Panc1 (cell line): Measurements from ENCODE around the gene PSMD3.

Source experiments
- CTCF ChIP-seq: fragments of 450-650 bp; IDR thresholded peaks from 2 replicates; pipeline ENCODE4 v1.5.1; 2017; ENCODE audit warnings: mild to moderate bottlenecking
- POLR2AphosphoS5 ChIP-seq: IDR thresholded peaks from 2 replicates; pipeline ENCODE4 v1.6.1; 2012; ENCODE audit warnings: mild to moderate bottlenecking, low read depth, low read length, moderate library complexity
- REST ChIP-seq, 2 experiments: IDR thresholded peaks; 2 replicates each; pipeline ENCODE4 v1.6.1; 2011 to 2012; ENCODE audit warnings: low read depth in 2 of 2, control low read depth in 1 of 2, low read length in 1 of 2, mild to moderate bottlenecking in 1 of 2, moderate library complexity in 1 of 2; ENCODE audit not compliant: insufficient read depth in 1 of 2

GRCh38 chr17:40034426-40035161, 54.0 kb downstream of the PSMD3 start:
- no peak for TF ChIP-seq CTCF
- TF ChIP-seq POLR2AphosphoS5 = no peak
- TF ChIP-seq REST (IDR thresholded peaks at IDR 0.05; ENCODE audit: insufficient read depth in 1 of 2, low read depth in 2 of 2, low read length in 1 of 2) = no peak
